ENCODE measurements around the gene ZBED4.
"Not testable (repeated sequence)": the region's sequence is repeated elsewhere in the genome, so short reads cannot be mapped to it uniquely, and the experiment has no call there.

Gene ZBED4

GRCh38 chr22:49852898-49853894 lies at the start of gene ZBED4:
TSS of gene ZBED4 (plus strand) at chr22:49853844. CDS start at chr22:49883663, 29,819 bp downstream.
- Mint-ChIP-seq H3K9me3 (no peaks in the 10 kb centered on the region), H3K4me3 (peak within 1 kb of the TSS; percentile 96), H3K4me1 (peaks cover 44% of the 10 kb centered on the region), H3K27ac (peak within 1 kb of the TSS; percentile 95), H3K27me3 (no peaks in the 10 kb centered on the region), H3K36me3 (no peaks in the 10 kb centered on the region)

GRCh38 chr22:49807129-49807528 lies 46.5 kb upstream of the ZBED4 start:
- Mint-ChIP-seq H3K9me3 (no peaks in the 10 kb centered on the region), H3K4me1 (peaks cover 80% of the 10 kb centered on the region), H3K27me3 (no peaks in the 10 kb centered on the region), H3K4me3 (peak overlapping the region; percentile 51), H3K36me3 (peaks cover 2% of the 10 kb centered on the region), H3K27ac (no peak overlapping the region)

- Mint-ChIP-seq H3K4me1 (peaks cover 83% of the 10 kb centered on the region), H3K27me3 (no peaks in the 10 kb centered on the region), H3K36me3 (peaks cover 2% of the 10 kb centered on the region), H3K9me3 (no peaks in the 10 kb centered on the region), H3K27ac (peak overlapping the region; percentile 92), H3K4me3 (peak overlapping the region; percentile 51)
Measured at GRCh38 chr22:49807780-49808708, 45.6 kb upstream of the ZBED4 start.

GRCh38 chr22:49810363-49811019 lies 43.2 kb upstream of the ZBED4 start:
- H3K4me1 Mint-ChIP-seq, result peaks cover 86% of the 10 kb centered on the region

GRCh38 chr22:49811020-49811791 lies 42.4 kb upstream of the ZBED4 start:
- Mint-ChIP-seq H3K27me3 (no peaks in the 10 kb centered on the region), H3K36me3 (peaks cover 2% of the 10 kb centered on the region), H3K4me1 (peaks cover 87% of the 10 kb centered on the region), H3K4me3 (peak overlapping the region; percentile 51), H3K9me3 (no peaks in the 10 kb centered on the region), H3K27ac (peak overlapping the region; percentile 91)

More at GRCh38 chr22:49810363-49811019, 43.2 kb upstream of the ZBED4 start:
- peak overlapping the region; percentile 91 for H3K27ac Mint-ChIP-seq
- peaks cover 2% of the 10 kb centered on the region for H3K36me3 Mint-ChIP-seq
- no peaks in the 10 kb centered on the region for H3K9me3 Mint-ChIP-seq
- no peaks in the 10 kb centered on the region for H3K27me3 Mint-ChIP-seq
- H3K4me3 Mint-ChIP-seq, result peak overlapping the region; percentile 51

GRCh38 chr22:49812838-49813237 lies 40.8 kb upstream of the ZBED4 start:
- Mint-ChIP-seq H3K27me3 (no peaks in the 10 kb centered on the region), H3K4me3 (no peak overlapping the region), H3K27ac (no peak overlapping the region), H3K4me1 (peaks cover 89% of the 10 kb centered on the region), H3K9me3 (no peaks in the 10 kb centered on the region), H3K36me3 (peaks cover 4% of the 10 kb centered on the region)

- Mint-ChIP-seq H3K36me3 (peaks cover 8% of the 10 kb centered on the region), H3K4me1 (peaks cover 88% of the 10 kb centered on the region), H3K4me3 (no peak overlapping the region), H3K27ac (no peak overlapping the region), H3K27me3 (no peaks in the 10 kb centered on the region), H3K9me3 (no peaks in the 10 kb centered on the region)
Measured at GRCh38 chr22:49814164-49814686, 39.4 kb upstream of the ZBED4 start.

- Mint-ChIP-seq H3K4me3 (no peak overlapping the region), H3K4me1 (peaks cover 82% of the 10 kb centered on the region), H3K27me3 (no peaks in the 10 kb centered on the region), H3K36me3 (peaks cover 8% of the 10 kb centered on the region), H3K27ac (peak overlapping the region; percentile 41), H3K9me3 (no peaks in the 10 kb centered on the region)
Measured at GRCh38 chr22:49814856-49815255, 38.8 kb upstream of the ZBED4 start.

GRCh38 chr22:49815641-49816091 lies 38.0 kb upstream of the ZBED4 start:
- Mint-ChIP-seq H3K9me3 (no peaks in the 10 kb centered on the region), H3K4me1 (peaks cover 80% of the 10 kb centered on the region), H3K27me3 (no peaks in the 10 kb centered on the region), H3K36me3 (peaks cover 8% of the 10 kb centered on the region), H3K27ac (no peak overlapping the region), H3K4me3 (no peak overlapping the region)

GRCh38 chr22:49817359-49817758 lies 36.3 kb upstream of the ZBED4 start:
- Mint-ChIP-seq H3K4me1 (peaks cover 75% of the 10 kb centered on the region), H3K36me3 (peaks cover 7% of the 10 kb centered on the region), H3K9me3 (no peaks in the 10 kb centered on the region), H3K4me3 (no peak overlapping the region), H3K27ac (peak overlapping the region; percentile 83), H3K27me3 (no peaks in the 10 kb centered on the region)

GRCh38 chr22:49820984-49821383 lies 32.7 kb upstream of the ZBED4 start:
- H3K27ac Mint-ChIP-seq, result no peak overlapping the region
- H3K9me3 Mint-ChIP-seq, result no peaks in the 10 kb centered on the region
- H3K4me3 Mint-ChIP-seq, result no peak overlapping the region
- peaks cover 12% of the 10 kb centered on the region for H3K36me3 Mint-ChIP-seq
- peaks cover 77% of the 10 kb centered on the region for H3K4me1 Mint-ChIP-seq
- no peaks in the 10 kb centered on the region for H3K27me3 Mint-ChIP-seq

- H3K27ac Mint-ChIP-seq, H3K27me3 Mint-ChIP-seq, H3K9me3 Mint-ChIP-seq, H3K4me3 Mint-ChIP-seq: not testable (repeated sequence)
- Mint-ChIP-seq H3K36me3 (peaks cover 12% of the 10 kb centered on the region), H3K4me1 (peaks cover 74% of the 10 kb centered on the region)
Measured at GRCh38 chr22:49821741-49822140, 31.9 kb upstream of the ZBED4 start.

GRCh38 chr22:49823289-49824045 lies 30.2 kb upstream of the ZBED4 start:
- Mint-ChIP-seq H3K27ac (no peak overlapping the region), H3K36me3 (peaks cover 9% of the 10 kb centered on the region), H3K4me3 (no peak overlapping the region), H3K4me1 (peaks cover 57% of the 10 kb centered on the region), H3K9me3 (no peaks in the 10 kb centered on the region), H3K27me3 (no peaks in the 10 kb centered on the region)

Data from activated naive CD4-positive, alpha-beta T cell treated with anti-CD3 and anti-CD28 coated beads, Interleukin-2, amount 50 U/mL, for 24 hours (primary cell).